Upper lobe of left lung (tissue), 6 donors: ENCODE data around the gene SLC6A17. TPM values are rescaled to one million over a fixed set of nuclear protein-coding genes. Genes with fewer than 3 reads are reported as not detected.
A peak's percentile ranks its signal among the peaks of the same experiment; 100 is the strongest.

Experiments used
- ATAC-seq, 2 donors: fragments of 200-7000 bp; cut with Tn5 transposase; one replicate each; pipeline ENCODE4 v1.9.1; 2022; ENCODE audit warnings: mild to moderate bottlenecking in 2 of 2, moderate library complexity in 2 of 2; ENCODE audit not compliant: low FRiP score in 2 of 2
- DNase-seq, 2 donors: peaks; one replicate each; pipeline ENCODE4 v3.0.0-alpha.2; 2019 to 2020
- H3K27ac ChIP-seq, 4 donors: fragments of 200-600 bp; sonication (generic); one replicate each; pipeline ENCODE4 v1.5.1; 2016 to 2019
- H3K27me3 ChIP-seq, 4 donors: fragments of 200-600 bp; sonication (generic); one replicate each; pipeline ENCODE4 v1.5.1; 2017 to 2019
- H3K36me3 ChIP-seq, 4 donors: fragments of 200-600 bp; sonication (generic); one replicate each; pipeline ENCODE4 v1.5.1; 2016 to 2019
- H3K4me1 ChIP-seq, 4 donors: fragments of 200-600 bp; sonication (generic); one replicate each; pipeline ENCODE4 v1.5.1; 2018 to 2019
- H3K4me3 ChIP-seq, 4 donors: fragments of 200-600 bp; sonication (generic); one replicate each; pipeline ENCODE4 v1.5.1; 2017 to 2019; ENCODE audit warnings: mild to moderate bottlenecking in 2 of 4, moderate library complexity in 1 of 4
- H3K9me3 ChIP-seq, 4 donors: fragments of 200-600 bp; sonication (generic); one replicate each; pipeline ENCODE4 v1.5.1; 2018 to 2019
- CTCF ChIP-seq, 6 experiments: fragments of 450-650 bp in 4 of 6; fragments of 200-600 bp in 2 of 6; sonication (generic) in 2 of 6; IDR thresholded peaks; one replicate each; pipeline ENCODE4 v1.5.1; 2016 to 2019; ENCODE audit warnings: antibody characterized with exemption in 6 of 6
- EP300 ChIP-seq, 4 donors: sonication (generic); formaldehyde crosslinking; IDR thresholded peaks; one replicate each; pipeline ENCODE4 v1.5.1; 2017; ENCODE audit warnings: antibody characterized with exemption in 4 of 4, control low read depth in 2 of 4
- POLR2A ChIP-seq, 4 donors: fragments of 450-650 bp; IDR thresholded peaks; one replicate each; pipeline ENCODE4 v1.5.1; 2016 to 2017; ENCODE audit warnings: antibody characterized with exemption in 4 of 4, mild to moderate bottlenecking in 2 of 4
- POLR2AphosphoS5 ChIP-seq, 2 donors: sonication (generic); formaldehyde crosslinking; IDR thresholded peaks; one replicate each; pipeline ENCODE4 v1.5.1; 2017; ENCODE audit warnings: antibody characterized with exemption in 2 of 2
- WGBS, 2 donors: methylation state at CpG; one replicate each; pipeline ENCODE4 v1.1.5; 2017 to 2018; 5-methylcytosine and 5-hydroxymethylcytosine counted together
- total RNA-seq, 6 donors: library from RNA; depleted of rRNA in 4 of 6; stranded (reverse); fragments of >200 nt in 4 of 6; gene quantifications; one replicate each; pipeline versions ENCODE4 v1.1.0 to v1.2.1, GENCODE V29; 2016 to 2021
- donor health status: DM: no; HTN: no; CAD: no; lungs with moderate emphysema.
- donor health status: DM: no; HTN: yes; CAD: no; lungs with severe emphysema.

Gene SLC6A17
- total RNA-seq, 6 donors from 2014 or later, result 0.07 TPM; not detected in 5

GRCh38 chr1:110187139-110187890 is 37.0 kb downstream of the SLC6A17 start:
- H3K27ac ChIP-seq, result no peak overlapping the region
- H3K4me1 ChIP-seq, result no peaks in the 10 kb centered on the region
- H3K9me3 ChIP-seq, result no peaks in the 10 kb centered on the region
- ATAC-seq, result no peak
- no peaks in the 10 kb centered on the region for H3K36me3 ChIP-seq
- WGBS, 2 donors, result 80 to 84% methylated on average over 10 of the region's 10 CpGs
- no peak overlapping the region for H3K4me3 ChIP-seq
- DNase-seq, result no peak
- TF ChIP-seq EP300 (IDR thresholded peaks at IDR 0.05) (no peak), POLR2AphosphoS5 (IDR thresholded peaks at IDR 0.05) (no peak), POLR2A (IDR thresholded peaks at IDR 0.05) (no peak), CTCF (IDR thresholded peaks at IDR 0.05) (no peak)
- no peaks in the 10 kb centered on the region for H3K27me3 ChIP-seq

GRCh38 chr1:110188035-110188618 is 37.8 kb downstream of the SLC6A17 start:
- Histone ChIP-seq H3K4me1 (no peaks in the 10 kb centered on the region), H3K4me3 (no peak overlapping the region), H3K27ac (no peak overlapping the region), H3K9me3 (no peaks in the 10 kb centered on the region), H3K36me3 (no peaks in the 10 kb centered on the region), H3K27me3 (no peaks in the 10 kb centered on the region)
- no peak for ATAC-seq
- TF ChIP-seq POLR2AphosphoS5 (IDR thresholded peaks at IDR 0.05) (no peak), EP300 (IDR thresholded peaks at IDR 0.05) (no peak), CTCF (IDR thresholded peaks at IDR 0.05) (no peak), POLR2A (IDR thresholded peaks at IDR 0.05) (no peak)
- no peak for DNase-seq
- 61 to 71% methylated on average over 6 of the region's 6 CpGs for WGBS, 2 donors

- ATAC-seq (no peak), DNase-seq (no peak)
- Histone ChIP-seq H3K36me3 (no peaks in the 10 kb centered on the region), H3K4me3 (no peak overlapping the region), H3K4me1 (no peaks in the 10 kb centered on the region), H3K27ac (no peak overlapping the region), H3K9me3 (no peaks in the 10 kb centered on the region), H3K27me3 (no peaks in the 10 kb centered on the region)
- 78 to 99% methylated on average over 6 of the region's 6 CpGs for WGBS, 2 donors
- TF ChIP-seq CTCF (IDR thresholded peaks at IDR 0.05) (no peak), POLR2A (IDR thresholded peaks at IDR 0.05) (no peak), POLR2AphosphoS5 (IDR thresholded peaks at IDR 0.05) (no peak), EP300 (IDR thresholded peaks at IDR 0.05) (no peak)
Measured at GRCh38 chr1:110189181-110189580, 38.9 kb downstream of the SLC6A17 start.

- ATAC-seq, result no peak
- Histone ChIP-seq H3K4me1 (no peaks in the 10 kb centered on the region), H3K9me3 (no peaks in the 10 kb centered on the region), H3K36me3 (no peaks in the 10 kb centered on the region), H3K4me3 (no peak overlapping the region), H3K27ac (no peak overlapping the region), H3K27me3 (no peaks in the 10 kb centered on the region)
- WGBS, 2 donors, result 53 to 62% methylated on average over 8 of the region's 8 CpGs
- DNase-seq, result peak in 1 of 2 donors; percentile 37
- no peak for TF ChIP-seq POLR2AphosphoS5 (IDR thresholded peaks at IDR 0.05)
- TF ChIP-seq EP300 (IDR thresholded peaks at IDR 0.05), result no peak
- no peak for TF ChIP-seq POLR2A (IDR thresholded peaks at IDR 0.05)
- TF ChIP-seq CTCF (IDR thresholded peaks at IDR 0.05), result no peak
Measured at GRCh38 chr1:110190282-110190929, 40.1 kb downstream of the SLC6A17 start.
